HG03439 (cell line): ENCODE data around the gene GCNT4.
"Not testable (repeated sequence)": the region's sequence is repeated elsewhere in the genome, so short reads cannot be mapped to it uniquely, and the experiment has no call there.

Source experiments
- ATAC-seq: cut with Tn5 transposase; IDR thresholded peaks from one replicate; pipeline ENCODE4 v1.9.1; 2021; ENCODE audit warnings: mild to moderate bottlenecking, moderate library complexity; ENCODE audit not compliant: unreplicated experiment

The GCNT4 gene

GRCh38 chr5:75052192-75053053 lies at the start of gene GCNT4:
TSS of gene GCNT4 (minus strand) at chr5:75052558. CDS start at chr5:75030037, 22,521 bp downstream.
- ATAC-seq: no peak

- ATAC-seq: not testable (repeated sequence)
These were observed 43.6 kb upstream of the GCNT4 start for GRCh38 chr5:75095956-75096355.

GRCh38 chr5:75091597-75091996 lies 39.2 kb upstream of the GCNT4 start:
- ATAC-seq: no peak

- no peak for ATAC-seq
These were observed 37.3 kb upstream of the GCNT4 start for GRCh38 chr5:75089662-75090061.

- no peak for ATAC-seq
These were observed 36.8 kb upstream of the GCNT4 start for GRCh38 chr5:75089137-75089536.

- ATAC-seq: no peak
These were observed 36.3 kb upstream of the GCNT4 start for GRCh38 chr5:75088648-75089047.

- ATAC-seq: no peak
These were observed 29.2 kb upstream of the GCNT4 start for GRCh38 chr5:75081510-75081909.

GRCh38 chr5:75079346-75079745 lies 27.0 kb upstream of the GCNT4 start:
- not testable (repeated sequence) for ATAC-seq

GRCh38 chr5:75078027-75078426 lies 25.7 kb upstream of the GCNT4 start:
- no peak for ATAC-seq

GRCh38 chr5:75072061-75072460 lies 19.7 kb upstream of the GCNT4 start:
- ATAC-seq: no peak

- no peak for ATAC-seq
These were observed 18.7 kb upstream of the GCNT4 start for GRCh38 chr5:75071100-75071499.

- ATAC-seq: no peak
These were observed 15.1 kb upstream of the GCNT4 start for GRCh38 chr5:75067434-75067833.

GRCh38 chr5:75062925-75063531 lies 10.7 kb upstream of the GCNT4 start:
- no peak for ATAC-seq

- no peak for ATAC-seq
These were observed 7.7 kb upstream of the GCNT4 start for GRCh38 chr5:75059912-75060545.

- ATAC-seq: no peak
These were observed 6.7 kb upstream of the GCNT4 start for GRCh38 chr5:75058986-75059535.

GRCh38 chr5:75057561-75057960 lies 5.2 kb upstream of the GCNT4 start:
- no peak for ATAC-seq

GRCh38 chr5:75055727-75056144 lies 3.4 kb upstream of the GCNT4 start:
- ATAC-seq: no peak

GRCh38 chr5:75054134-75054930 lies 2.0 kb upstream of the GCNT4 start:
- ATAC-seq: no peak

- no peak for ATAC-seq
These were observed 1.2 kb upstream of the GCNT4 start for GRCh38 chr5:75053304-75054133.

- ATAC-seq: no peak
These were observed 621 bp upstream of the GCNT4 start for GRCh38 chr5:75053054-75053303.
